ENCODE measurements around the gene C20orf204.

C20orf204 gene

GRCh38 chr20:64072498-64073063 is 36.6 kb downstream of the C20orf204 start:
- no peak for DNase-seq

DNA sequence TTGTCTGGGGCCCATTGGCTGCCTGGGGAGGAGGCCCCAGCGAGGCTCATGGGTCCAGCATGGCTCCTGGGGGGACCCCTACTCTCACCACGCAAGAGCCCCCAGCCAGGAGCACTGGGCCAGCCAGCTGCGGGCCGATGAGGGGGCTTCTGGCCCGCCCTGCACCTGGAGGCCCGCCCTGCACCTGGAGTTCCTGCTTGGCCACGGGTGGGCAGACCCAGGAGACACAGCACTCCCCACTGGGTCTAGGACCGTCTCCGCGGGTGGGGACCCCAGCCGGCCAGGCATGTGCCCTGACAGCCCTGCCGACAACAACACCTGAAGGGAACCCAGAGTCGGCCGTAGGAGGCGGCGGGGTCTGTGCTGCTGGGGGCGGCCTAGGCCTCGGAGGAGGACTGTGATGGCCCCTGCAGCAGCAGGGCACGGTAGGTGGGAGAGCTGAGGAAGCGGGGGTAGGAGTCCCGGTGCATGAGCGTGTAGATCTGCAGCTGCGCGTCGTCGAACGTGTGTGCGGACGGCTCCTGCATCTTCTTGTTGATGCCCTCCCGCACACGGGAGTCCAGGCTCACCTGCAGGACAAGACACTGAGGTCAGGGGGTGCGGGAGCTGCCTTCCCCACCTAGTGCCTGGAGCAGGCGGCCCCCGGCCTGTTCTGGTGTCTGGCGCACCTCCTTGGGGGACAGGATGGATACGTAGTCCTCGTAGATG is 37.6 kb downstream of the C20orf204 start:
- DNase-seq = no peak

DNA sequence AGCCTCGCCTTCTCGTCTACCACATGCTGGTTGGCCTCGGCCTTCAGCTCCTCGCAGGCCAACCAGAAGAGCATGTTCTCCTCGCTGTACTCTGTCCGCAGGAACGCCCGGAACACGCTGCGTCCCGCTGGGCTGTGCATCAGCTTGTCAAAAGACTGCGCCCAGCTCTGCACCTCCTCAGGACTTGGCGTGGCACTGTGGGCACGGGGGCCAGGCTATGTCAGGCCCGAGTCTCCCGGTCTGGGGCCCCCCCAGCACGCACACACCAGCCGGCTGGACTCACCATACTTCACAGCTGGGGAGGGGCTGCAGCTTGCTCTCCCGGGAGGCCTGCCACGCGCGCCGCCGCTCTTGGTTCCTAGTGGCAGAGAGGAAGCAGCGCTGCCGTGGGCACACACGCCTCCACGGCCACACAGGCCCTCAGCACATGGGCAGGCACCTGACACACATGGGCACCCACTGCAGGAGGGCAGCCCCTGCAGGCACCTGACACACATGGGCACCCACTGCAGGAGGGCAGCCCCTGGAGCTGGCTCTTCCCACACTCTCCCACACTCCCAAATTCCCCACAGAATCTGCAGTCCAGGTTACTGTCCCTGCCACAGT is 38.3 kb downstream of the C20orf204 start:
- no peak for DNase-seq

DNA sequence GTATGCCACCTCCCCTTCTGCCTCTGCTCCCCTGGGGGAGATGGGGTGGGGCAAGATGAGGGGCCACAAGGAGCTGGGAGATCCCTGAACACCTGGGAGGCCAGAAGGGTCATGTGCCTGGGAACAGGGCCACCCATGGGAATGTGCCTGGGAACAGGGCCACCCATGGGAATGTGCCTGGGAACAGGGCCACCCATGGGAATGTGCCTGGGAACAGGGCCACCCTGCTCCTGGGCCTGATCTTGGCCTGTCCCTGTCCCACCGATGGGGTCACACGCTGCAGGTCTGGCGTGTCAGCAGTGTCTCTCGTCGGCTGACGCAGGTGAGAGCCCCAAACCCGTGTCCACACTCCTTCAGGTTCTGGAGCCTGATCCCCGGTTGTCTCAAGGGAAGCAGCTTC is 39.0 kb downstream of the C20orf204 start:
- no peak for DNase-seq

- DNase-seq = no peak
These were observed 39.6 kb downstream of the C20orf204 start for GRCh38 chr20:64075556-64075955.

DNA sequence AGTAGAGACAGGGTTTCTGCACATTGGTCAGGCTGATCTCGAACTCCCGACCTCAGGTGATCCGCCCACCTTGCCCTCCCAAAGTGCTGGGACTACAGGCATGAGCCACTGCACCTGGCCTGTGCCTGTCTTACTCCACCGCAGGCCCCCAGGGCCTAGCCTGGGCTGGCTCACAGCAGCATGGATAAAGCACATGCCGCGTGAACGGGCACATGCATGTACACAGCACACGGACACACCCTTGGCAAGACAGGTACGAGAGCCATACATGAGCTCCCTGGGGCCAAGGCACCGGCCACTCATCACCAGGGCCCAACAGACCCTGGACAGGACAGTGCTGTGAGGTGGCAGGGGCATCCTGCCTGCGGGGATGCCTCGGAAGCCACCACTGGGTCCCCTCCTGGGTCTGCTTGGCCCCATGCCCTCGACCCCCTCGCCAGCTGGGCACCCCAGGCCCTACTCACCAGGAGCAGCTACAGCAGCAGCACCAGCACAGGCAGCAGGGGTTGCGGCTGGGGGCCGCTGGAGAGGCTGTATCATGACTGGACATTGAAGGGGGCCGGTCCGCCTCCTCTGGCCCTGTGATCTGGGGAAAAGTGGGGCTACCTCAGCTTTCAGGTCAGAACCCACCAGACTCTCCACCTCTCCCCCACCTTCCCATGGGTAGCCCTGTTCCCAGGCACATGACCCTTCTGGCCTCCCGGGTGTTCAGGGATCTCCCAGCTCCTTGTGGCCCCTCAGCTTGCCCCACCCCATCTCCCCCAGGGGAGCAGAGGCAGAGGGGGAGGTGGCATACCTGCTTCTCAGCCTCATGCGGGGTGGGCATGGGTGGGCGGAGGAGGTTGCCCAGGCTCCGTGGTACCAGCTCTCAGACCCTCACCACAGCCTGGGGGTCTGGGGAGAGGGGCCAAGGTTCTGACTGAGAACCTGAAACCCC is 40.3 kb downstream of the C20orf204 start:
- DNase-seq = no peak

- DNase-seq = peak; percentile 77
These were observed 41.1 kb downstream of the C20orf204 start for GRCh38 chr20:64077094-64077493.

- no peak for DNase-seq
These were observed 41.5 kb downstream of the C20orf204 start for GRCh38 chr20:64077541-64077875.

GRCh38 chr20:64077876-64078551 is 42.0 kb downstream of the C20orf204 start:
- peak; percentile 86 for DNase-seq

DNA sequence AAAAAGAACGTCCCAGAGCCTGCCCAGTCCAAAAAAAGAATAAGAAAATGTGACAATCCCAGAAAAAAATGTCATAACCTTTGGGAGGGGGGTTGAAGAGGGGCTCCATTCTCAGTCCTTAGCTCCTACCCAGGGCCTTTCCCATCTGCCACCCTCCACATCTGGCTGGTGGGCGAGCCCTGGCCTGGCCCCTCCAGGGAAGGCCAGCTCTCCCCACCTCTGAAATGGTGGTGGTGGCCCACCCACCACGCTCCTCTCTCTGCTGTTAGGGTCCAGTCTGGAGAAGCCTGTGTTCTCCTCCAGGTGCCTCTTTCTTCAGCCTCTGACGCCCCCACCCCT is 42.9 kb downstream of the C20orf204 start:
- no peak for DNase-seq

DNA sequence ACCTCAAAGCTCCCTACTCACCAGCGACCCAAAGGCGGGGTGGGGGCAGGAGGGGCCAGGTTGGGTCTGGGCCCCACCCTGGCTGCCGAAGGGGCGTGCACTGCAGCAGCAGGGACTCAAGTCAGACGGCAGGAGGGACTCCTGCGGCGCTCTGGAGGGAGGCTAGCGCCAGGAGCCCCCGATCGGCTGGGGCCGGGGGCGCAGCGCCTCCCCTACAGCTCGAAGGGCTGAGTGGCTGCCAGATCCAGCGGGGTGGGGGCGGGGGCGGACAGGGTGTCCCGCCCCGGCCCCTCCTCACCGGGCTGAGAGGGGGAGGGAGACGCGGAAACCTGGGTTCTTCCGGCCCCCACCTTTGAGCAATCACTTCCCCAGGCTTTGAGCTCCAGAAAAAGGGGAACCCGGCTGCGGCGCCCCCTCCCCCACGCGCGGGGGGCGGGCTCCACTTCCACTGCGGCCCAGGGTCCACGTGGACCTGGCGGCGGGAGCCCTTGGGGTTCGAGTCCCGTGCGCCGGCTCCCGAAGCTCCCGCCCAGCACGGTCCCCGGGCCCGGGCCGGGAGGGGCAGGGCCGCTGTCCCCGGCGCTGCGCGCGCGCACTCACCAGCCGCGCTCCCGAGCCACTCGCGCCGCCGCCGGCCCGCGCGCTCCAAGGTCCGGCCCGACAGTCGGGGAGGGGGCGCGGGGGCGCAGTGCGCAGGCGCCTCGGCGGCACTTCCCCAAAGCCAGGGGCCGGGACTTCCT is 43.5 kb downstream of the C20orf204 start, which contains the start of gene RGS19:
RGS19 (minus strand) TSS at position 246 of the 740 bp plus-strand sequence. CDS start 2,632 bp downstream, outside the sequence.
- peak; percentile 89 for DNase-seq

GRCh38 chr20:64080013-64080812 is 44.2 kb downstream of the C20orf204 start, which contains the start of gene OPRL1:
Gene OPRL1 (plus strand): TSS chr20:64080082. CDS start chr20:64092721, 12,639 bp downstream.
- DNase-seq = no peak

- DNase-seq = no peak
These were observed 45.0 kb downstream of the C20orf204 start for GRCh38 chr20:64080813-64081623.

DNA sequence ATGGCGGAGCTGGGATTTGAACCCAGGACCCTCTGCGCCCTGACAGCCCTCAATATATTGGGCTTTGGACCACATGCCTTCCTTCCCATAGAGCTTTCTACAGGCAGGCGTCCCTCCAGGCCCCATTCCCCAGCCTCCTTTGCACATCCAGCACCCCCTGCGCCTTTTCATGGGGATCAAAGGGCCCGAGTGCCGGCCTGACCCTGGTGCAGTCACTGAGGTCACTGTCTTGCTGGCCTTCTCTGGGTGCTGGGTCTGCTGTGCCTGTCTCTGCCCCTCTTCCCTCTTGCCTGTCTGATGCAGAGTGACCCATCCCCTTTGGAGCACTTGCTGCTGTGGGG is 45.6 kb downstream of the C20orf204 start:
- no peak for DNase-seq

GRCh38 chr20:64082126-64082731 is 46.2 kb downstream of the C20orf204 start:
- no peak for DNase-seq

DNA sequence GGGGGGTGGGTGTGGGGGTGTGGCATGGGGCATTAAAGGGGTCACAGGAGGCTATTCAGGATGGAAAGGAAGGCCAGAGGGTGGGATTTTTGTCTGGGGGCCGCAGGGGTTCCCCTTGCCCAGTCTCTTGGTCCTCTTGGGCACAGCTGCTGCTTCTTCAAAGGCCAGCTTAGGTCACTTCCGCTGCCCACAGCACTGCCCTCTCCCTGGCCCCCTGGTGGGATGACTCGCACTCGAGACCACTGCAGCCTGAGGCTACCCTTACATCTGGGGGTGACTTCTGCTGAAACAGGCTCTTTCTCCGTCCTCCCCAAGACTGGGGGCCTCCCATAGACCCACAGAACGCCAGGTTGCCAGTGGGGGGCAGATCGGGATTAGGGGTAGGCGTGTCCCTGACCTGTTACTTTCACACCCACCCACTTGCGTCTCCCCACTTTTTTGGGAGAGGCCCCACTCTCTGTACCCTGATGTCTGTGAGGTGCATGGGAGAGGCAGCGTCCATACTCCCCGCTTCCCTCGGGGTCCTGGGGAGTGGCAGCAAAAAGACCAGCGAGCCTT is 46.9 kb downstream of the C20orf204 start:
- no peak for DNase-seq

GRCh38 chr20:64083378-64083803 is 47.4 kb downstream of the C20orf204 start:
- peak; percentile 89 for DNase-seq

DNA sequence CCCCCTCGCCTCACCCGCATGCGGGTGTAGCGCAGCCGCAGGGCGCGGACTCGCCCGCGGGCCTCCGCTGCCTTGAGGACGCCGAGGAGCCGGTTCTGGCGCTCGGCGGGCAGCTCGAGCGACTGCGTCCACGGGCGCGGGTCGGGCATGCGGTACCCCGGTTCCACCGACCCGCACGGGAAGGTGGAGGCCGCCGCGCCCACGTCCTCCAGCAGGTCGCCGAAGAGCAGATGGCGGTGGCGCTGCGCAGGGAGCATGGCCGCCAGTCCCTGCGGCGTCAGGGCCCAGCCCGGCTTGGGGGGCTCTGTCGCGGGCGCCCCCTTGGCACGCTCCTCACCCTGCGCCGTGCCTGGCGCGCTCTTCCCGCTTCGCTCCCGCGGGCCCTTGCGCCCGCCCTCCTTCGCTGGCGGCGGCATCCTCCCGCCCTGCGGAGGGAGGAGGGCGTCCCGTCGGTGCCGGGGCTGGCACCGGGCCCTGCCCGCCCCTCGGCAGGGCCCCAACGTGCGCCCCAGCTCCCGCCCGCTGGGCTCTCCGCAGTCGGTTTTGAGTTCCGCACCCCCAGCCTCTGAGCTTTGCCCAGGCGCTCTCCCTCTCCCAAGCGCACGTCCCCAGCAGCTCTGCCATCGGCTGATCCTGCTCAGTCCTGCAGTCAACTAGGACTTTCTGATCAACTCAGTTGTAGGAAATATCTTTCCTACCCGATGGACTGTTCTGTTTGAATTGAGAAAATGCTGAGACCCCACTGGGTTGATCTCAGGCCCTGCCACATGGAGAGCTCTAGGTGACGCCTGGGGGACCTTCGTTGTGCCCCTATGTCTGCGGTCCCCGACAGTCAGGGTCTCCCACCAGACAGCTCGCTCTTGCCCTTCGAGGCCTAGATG is 48.1 kb downstream of the C20orf204 start, which contains the start of gene LKAAEAR1:
LKAAEAR1 (minus strand) TSS at position 595 of the 881 bp plus-strand sequence; CDS start at position 416, 179 bp downstream.
- no peak for DNase-seq
